ENCODE results near the gene ATP2B3. TPM values are rescaled to one million over a fixed set of nuclear protein-coding genes. Genes with fewer than 3 reads are reported as not detected.

Gene ATP2B3
- total and polyA plus RNA-seq, 2 donors (not counting 3 experiments of a cell fraction or from before 2014, with no cell fraction given), result 0.01 to 0.07 TPM

DNA sequence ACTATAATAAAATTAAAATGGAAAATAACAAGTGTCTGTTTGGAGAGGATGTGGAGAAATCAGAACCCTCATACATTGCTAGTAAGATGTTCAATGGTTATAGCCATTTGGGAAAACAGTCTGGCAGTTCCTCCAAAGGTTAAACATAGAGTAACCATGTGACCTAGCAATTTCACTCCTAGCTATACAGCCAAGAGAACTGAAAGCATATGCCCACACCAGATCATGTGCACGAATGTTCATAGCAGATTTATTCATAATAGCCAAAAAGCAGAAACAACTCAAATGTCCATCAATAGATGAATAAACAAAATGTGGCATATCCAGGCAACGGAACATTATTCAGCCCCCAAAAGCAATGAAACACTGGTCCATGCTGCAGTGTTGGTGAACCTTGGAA, 90.9 kb downstream of the ATP2B3 start:
- H3K79me2 ChIP-seq (ENCODE audit: control insufficient read depth, insufficient read depth, low read length), result no peaks in the 10 kb centered on the region
- H3K9me3 ChIP-seq (replicated peaks; ENCODE audit: control insufficient read depth, insufficient read depth, low read length), result no peaks in the 10 kb centered on the region
- CTCF ChIA-PET, result interaction anchor here (2.5 kb wide), 1 partner anchor 41 kb away, joined by 12 read pairs; no protein-coding TSS in a partner anchor
- intact Hi-C loops (cut with micrococcal nuclease), result no loop called here
- dilution Hi-C loops (cut with MboI; ENCODE audit: extremely low pct_ligation_motif_present, low sequenced_read_pairs), result no loop called here
- no peaks in the 10 kb centered on the region for H3K9me1 ChIP-seq (replicated peaks; ENCODE audit: control insufficient read depth, extremely low read depth, insufficient read depth, low read length)
- DNase-seq (ENCODE audit: low read depth, low spot score) (no peak), FAIRE-seq (no peak)
- H3K9ac ChIP-seq (replicated peaks; ENCODE audit: extremely low read depth, insufficient read depth, low read length), result no peak overlapping the region
- H3K27ac ChIP-seq (ENCODE audit: insufficient read depth, low read depth, low read length), result no peak overlapping the region
- no peak overlapping the region for H2AFZ ChIP-seq (ENCODE audit: low read depth, low read length)
- no TSS peak for BruUV-seq (replicated peaks)
- TF ChIP-seq, protein P1, sequence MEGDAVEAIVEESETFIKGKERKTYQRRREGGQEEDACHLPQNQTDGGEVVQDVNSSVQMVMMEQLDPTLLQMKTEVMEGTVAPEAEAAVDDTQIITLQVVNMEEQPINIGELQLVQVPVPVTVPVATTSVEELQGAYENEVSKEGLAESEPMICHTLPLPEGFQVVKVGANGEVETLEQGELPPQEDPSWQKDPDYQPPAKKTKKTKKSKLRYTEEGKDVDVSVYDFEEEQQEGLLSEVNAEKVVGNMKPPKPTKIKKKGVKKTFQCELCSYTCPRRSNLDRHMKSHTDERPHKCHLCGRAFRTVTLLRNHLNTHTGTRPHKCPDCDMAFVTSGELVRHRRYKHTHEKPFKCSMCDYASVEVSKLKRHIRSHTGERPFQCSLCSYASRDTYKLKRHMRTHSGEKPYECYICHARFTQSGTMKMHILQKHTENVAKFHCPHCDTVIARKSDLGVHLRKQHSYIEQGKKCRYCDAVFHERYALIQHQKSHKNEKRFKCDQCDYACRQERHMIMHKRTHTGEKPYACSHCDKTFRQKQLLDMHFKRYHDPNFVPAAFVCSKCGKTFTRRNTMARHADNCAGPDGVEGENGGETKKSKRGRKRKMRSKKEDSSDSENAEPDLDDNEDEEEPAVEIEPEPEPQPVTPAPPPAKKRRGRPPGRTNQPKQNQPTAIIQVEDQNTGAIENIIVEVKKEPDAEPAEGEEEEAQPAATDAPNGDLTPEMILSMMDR (IDR thresholded peaks at IDR 0.05; ENCODE audit: extremely low read depth in 1 of 2, insufficient read depth in 1 of 2, low read depth in 1 of 2, low read length in 2 of 2), result no peak
- TF ChIP-seq GATA2 (IDR thresholded peaks at IDR 0.05; ENCODE audit: insufficient read depth, insufficient read length, low read depth, low read length), result no peak
- no peak for TF ChIP-seq POLR2AphosphoS5 (IDR thresholded peaks at IDR 0.05; ENCODE audit: insufficient read depth, low read depth, low read length)
- H3K4me3 ChIP-seq (replicated peaks in 1 of 3; ENCODE audit: insufficient read depth in 1 of 3, low read depth in 1 of 3, low read length in 3 of 3), result no peak overlapping the region
- peaks cover 4 to 5% of the 10 kb centered on the region in 2 experiments for H3K27me3 ChIP-seq (ENCODE audit: control insufficient read depth in 2 of 2, insufficient read depth in 2 of 2, low read length in 2 of 2)
- H3K36me3 ChIP-seq (ENCODE audit: control insufficient read depth in 2 of 2, extremely low read depth in 1 of 2, insufficient read depth in 2 of 2, low read length in 2 of 2), result no peaks in the 10 kb centered on the region
- no peak overlapping the region for H3K4me2 ChIP-seq (ENCODE audit: insufficient read depth, low read length)
- H3K4me1 ChIP-seq (ENCODE audit: control insufficient read depth, extremely low read depth, insufficient read depth, low read length), result no peaks in the 10 kb centered on the region
- no peaks in the 10 kb centered on the region for H4K20me1 ChIP-seq (replicated peaks; ENCODE audit: control insufficient read depth, extremely low read depth, insufficient read depth, low read length)
- POLR2A ChIA-PET, result no interaction called here

DNA sequence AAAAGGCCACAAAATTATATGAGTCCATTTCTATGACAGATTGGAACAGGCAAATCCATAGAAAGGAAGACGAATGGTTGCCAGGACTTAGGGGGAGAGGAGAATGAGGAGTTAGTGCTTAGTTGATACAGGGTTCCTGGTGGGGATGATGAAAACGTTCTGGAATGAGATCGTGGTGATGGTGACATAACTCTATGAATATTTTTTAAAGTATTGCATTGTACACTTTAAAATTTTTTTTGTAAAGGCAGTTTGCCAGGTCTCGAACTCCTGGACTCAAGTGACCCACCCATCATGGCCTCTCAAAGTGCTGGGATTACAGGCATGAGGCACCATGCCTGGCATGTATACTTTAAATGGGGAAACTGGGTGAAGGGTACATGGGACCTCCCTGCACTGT, 91.4 kb downstream of the ATP2B3 start:
- TF ChIP-seq POLR2AphosphoS5 (IDR thresholded peaks at IDR 0.05; ENCODE audit: insufficient read depth, low read depth, low read length), result no peak
- TF ChIP-seq, protein P2, sequence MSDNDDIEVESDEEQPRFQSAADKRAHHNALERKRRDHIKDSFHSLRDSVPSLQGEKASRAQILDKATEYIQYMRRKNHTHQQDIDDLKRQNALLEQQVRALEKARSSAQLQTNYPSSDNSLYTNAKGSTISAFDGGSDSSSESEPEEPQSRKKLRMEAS (IDR thresholded peaks at IDR 0.05; ENCODE audit: insufficient read depth, insufficient read length), result no peak
- TF ChIP-seq EZH2 (IDR thresholded peaks at IDR 0.05; ENCODE audit: borderline replicate concordance, low read depth, low read length, severe bottlenecking), result no peak
- TF ChIP-seq JUN (IDR thresholded peaks at IDR 0.05; ENCODE audit: borderline replicate concordance, insufficient read depth, insufficient read length, low read depth), result no peak
- no peak for TF ChIP-seq POLR2A (IDR thresholded peaks at IDR 0.05; ENCODE audit: low read depth, low read length)
- TF ChIP-seq, protein P1 (IDR thresholded peaks at IDR 0.05; ENCODE audit: extremely low read depth in 1 of 2, insufficient read depth in 1 of 2, low read depth in 1 of 2, low read length in 2 of 2), result no peak
- ChIA-PET POLR2A (no interaction called here), CTCF (interaction anchor here (1.0 to 3.1 kb wide), 8 partner anchors 9 to 667 kb away, joined by 3 to 51 read pairs (median 14); partner anchors contain the start of gene CCNQ)
- dilution Hi-C loops (cut with MboI; ENCODE audit: extremely low pct_ligation_motif_present, low sequenced_read_pairs) (no loop called here), intact Hi-C loops (cut with micrococcal nuclease) (no loop called here)
- DNase-seq (ENCODE audit: low read depth, low spot score) (no peak), FAIRE-seq (no peak)
- Histone ChIP-seq H3K27me3 (ENCODE audit: control insufficient read depth in 2 of 2, insufficient read depth in 2 of 2, low read length in 2 of 2) (peaks cover 4 to 6% of the 10 kb centered on the region in 2 experiments), H2AFZ (ENCODE audit: low read depth, low read length) (no peak overlapping the region), H3K9me1 (replicated peaks; ENCODE audit: control insufficient read depth, extremely low read depth, insufficient read depth, low read length) (no peaks in the 10 kb centered on the region), H3K79me2 (ENCODE audit: control insufficient read depth, insufficient read depth, low read length) (no peaks in the 10 kb centered on the region), H3K9me3 (replicated peaks; ENCODE audit: control insufficient read depth, insufficient read depth, low read length) (no peaks in the 10 kb centered on the region), H3K9ac (replicated peaks; ENCODE audit: extremely low read depth, insufficient read depth, low read length) (no peak overlapping the region), H3K4me2 (ENCODE audit: insufficient read depth, low read length) (no peak overlapping the region), H3K4me3 (replicated peaks in 1 of 3; ENCODE audit: insufficient read depth in 1 of 3, low read depth in 1 of 3, low read length in 3 of 3) (no peak overlapping the region), H3K36me3 (ENCODE audit: control insufficient read depth in 2 of 2, extremely low read depth in 1 of 2, insufficient read depth in 2 of 2, low read length in 2 of 2) (no peaks in the 10 kb centered on the region), H3K27ac (ENCODE audit: insufficient read depth, low read depth, low read length) (no peak overlapping the region), H4K20me1 (replicated peaks; ENCODE audit: control insufficient read depth, extremely low read depth, insufficient read depth, low read length) (no peaks in the 10 kb centered on the region), H3K4me1 (ENCODE audit: control insufficient read depth, extremely low read depth, insufficient read depth, low read length) (no peaks in the 10 kb centered on the region)
- BruUV-seq (replicated peaks), result no TSS peak
